ENCODE measurements around the gene HARS2. TPM values are rescaled to one million over a fixed set of nuclear protein-coding genes. Genes with fewer than 3 reads are reported as not detected.
"Not testable (repeated sequence)": the region's sequence is repeated elsewhere in the genome, so short reads cannot be mapped to it uniquely, and the experiment has no call there.

Gene HARS2
- 27.9 TPM for total RNA-seq
- long read RNA-seq, transcript HARS2-219 (14 exons, 2,292 nt), result minor isoform, 11 of 94 reads
- long read RNA-seq, transcript HARS2-206 (12 exons, 1,562 nt), result minor isoform, 5 of 94 reads
- long read RNA-seq, transcript HARS2-201 (13 exons, 2,510 nt), result major isoform, 58 of 94 reads
- long read RNA-seq, partial matches to known transcripts, result 5 of 94 reads
- long read RNA-seq, other reads (novel, unspliced or antisense), result 13 of 94 reads

GRCh38 chr5:140690941-140691924, at the start of gene HARS2, which contains the start of gene HARS1:
Gene HARS2 (plus strand): TSS chr5:140691455. CDS start chr5:140691649, 194 bp downstream.
Gene HARS1 (minus strand): TSS chr5:140691370. CDS start chr5:140691304, 66 bp downstream.
- intact Hi-C loops (cut with micrococcal nuclease), result no loop called here
- DNase-seq (peak; percentile 91), ATAC-seq (peak; percentile 98)

GRCh38 chr5:140641716-140642115, 49.5 kb upstream of the HARS2 start:
- intact Hi-C loops (cut with micrococcal nuclease), result no loop called here
- DNase-seq (no peak), ATAC-seq (no peak)

GRCh38 chr5:140642718-140643117, 48.5 kb upstream of the HARS2 start:
- no peak for ATAC-seq
- no peak for DNase-seq
- intact Hi-C loops (cut with micrococcal nuclease), result no loop called here

DNA sequence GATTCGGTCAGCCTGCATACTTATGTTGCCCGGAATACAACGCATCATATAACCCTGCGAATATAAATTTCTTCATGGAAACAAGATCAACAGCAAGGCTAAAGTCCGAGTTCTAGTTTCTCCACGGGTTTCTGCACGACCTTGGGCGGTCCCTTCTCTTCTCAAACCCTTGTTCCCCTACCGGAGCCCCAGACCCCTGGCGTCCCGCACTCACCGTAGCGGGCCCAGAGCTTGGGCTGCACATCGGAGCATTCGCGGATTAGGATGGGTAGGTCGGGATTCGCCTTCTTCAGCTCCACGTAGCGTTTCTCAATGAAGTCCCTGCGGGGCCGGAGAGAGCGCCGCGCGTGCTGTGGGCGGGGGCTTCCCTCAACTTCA, 44.2 kb upstream of the HARS2 start:
- intact Hi-C loops (cut with micrococcal nuclease), result no loop called here
- peak; percentile 30 for ATAC-seq
- DNase-seq, result no peak

DNA sequence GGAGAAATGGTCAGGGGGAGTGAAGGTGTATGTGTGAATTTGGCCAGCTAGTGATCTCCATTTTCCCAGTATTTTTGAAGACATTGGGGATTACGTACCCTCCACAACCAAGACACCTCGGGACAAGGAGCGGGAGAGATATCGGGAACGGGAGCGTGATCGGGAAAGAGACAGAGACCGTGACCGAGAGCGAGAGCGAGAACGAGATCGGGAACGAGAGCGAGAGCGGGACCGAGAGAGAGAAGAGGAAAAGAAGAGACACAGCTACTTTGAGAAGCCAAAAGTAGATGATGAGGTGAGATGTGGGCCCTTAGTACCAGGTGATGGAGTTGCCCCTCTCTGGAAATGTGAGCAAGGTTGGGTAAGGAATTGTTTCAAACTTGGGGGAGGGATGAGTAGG, 32.4 kb upstream of the HARS2 start:
- DNase-seq (no peak), ATAC-seq (no peak)
- intact Hi-C loops (cut with micrococcal nuclease), result no loop called here

DNA sequence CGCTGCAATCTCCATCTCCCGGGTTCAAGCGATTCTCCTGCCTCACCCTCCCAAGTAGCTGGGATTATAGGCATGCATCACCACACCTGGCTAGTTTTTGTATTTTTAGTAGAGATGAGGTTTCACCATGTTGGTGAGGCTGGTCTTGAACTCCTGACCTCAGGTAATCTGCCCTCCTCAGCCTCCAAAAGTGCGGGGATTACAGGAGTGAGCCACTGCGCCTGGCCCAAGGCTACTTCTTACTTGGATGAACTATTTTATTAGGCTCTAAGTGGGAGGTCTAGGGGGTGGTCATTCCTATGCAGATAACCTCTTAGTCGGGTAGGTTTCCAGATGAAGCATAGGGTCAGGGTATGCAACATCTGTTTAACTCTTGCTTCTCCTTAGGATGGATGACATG, 30.9 kb upstream of the HARS2 start:
- ATAC-seq; DNase-seq; intact Hi-C loops (cut with micrococcal nuclease): not testable (repeated sequence)

GRCh38 chr5:140664030-140664358, 27.3 kb upstream of the HARS2 start:
- peak; percentile 15 for ATAC-seq
- no peak for DNase-seq
- intact Hi-C loops (cut with micrococcal nuclease), result no loop called here

GRCh38 chr5:140664359-140665119, 26.7 kb upstream of the HARS2 start, which contains the start of gene WDR55:
Gene WDR55 (plus strand): TSS chr5:140664904. CDS start chr5:140664913, 9 bp downstream.
- intact Hi-C loops (cut with micrococcal nuclease), result no loop called here
- peak; percentile 99 for ATAC-seq
- peak; percentile 98 for DNase-seq

DNA sequence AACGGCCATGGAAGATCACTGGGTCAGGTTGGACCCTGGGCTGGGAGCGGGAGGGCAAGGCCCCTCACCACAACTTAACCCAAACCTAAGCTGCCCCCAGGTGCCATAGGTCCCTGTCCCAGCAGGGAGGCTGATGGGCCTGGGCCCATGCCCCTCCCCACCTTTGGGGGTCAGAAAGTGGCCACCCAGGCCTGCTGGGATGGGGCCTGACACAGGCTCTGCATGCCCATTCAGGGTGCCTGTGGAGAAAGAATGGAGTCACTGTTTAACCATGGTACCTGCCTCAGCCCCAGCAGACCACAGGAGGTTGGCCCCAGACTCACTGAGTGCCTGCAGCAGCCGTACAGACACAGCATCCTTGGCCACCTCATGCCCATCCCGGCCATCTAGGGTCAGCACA, 20.2 kb upstream of the HARS2 start:
- ATAC-seq; intact Hi-C loops (cut with micrococcal nuclease); DNase-seq: not testable (repeated sequence)

GRCh38 chr5:140671472-140672125, 19.7 kb upstream of the HARS2 start:
- no peak for ATAC-seq
- DNase-seq, result no peak
- intact Hi-C loops (cut with micrococcal nuclease), result no loop called here

- intact Hi-C loops (cut with micrococcal nuclease), result no loop called here
- peak; percentile 26 for ATAC-seq
- DNase-seq, result peak; percentile 42
Measured at GRCh38 chr5:140672455-140673186, 18.6 kb upstream of the HARS2 start.

DNA sequence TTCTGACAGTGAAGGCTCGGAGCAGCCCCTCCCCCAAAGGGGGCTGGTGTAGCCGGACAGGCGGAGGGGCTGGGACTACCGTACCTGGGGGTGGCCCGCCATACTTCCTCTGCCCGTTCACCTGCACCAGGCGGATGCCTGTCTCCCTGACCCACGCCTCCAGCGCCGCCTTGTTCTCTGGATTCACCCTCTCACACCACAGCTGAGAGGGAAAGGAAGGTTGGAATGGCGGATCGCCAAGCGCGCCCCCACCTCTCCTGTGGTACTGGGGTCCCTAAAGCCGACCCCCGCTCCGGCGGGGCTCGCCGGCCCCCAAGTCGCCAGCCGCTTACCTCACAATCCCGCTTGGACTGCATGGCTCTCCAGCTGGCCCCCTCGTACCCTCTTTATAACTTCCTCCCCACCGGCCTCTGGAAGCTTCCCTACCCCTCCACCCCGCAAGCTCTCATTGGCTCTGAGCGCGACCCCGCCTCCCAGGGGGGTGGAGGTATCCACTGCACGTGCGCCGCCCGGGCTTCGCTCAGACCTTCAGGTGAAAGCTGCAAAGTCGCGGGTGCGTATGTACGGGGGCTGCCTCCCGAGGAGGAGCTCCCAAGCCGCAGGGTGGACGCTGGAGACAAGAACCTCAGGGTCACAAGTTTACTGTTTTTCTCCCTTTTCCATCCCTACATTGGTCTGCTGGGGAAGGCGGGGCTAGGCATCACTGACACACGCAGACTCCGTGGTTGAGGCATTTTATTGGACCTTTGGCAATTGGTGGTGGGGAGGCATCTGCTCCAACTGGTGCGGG, 17.9 kb upstream of the HARS2 start, which contains the start of gene DND1:
TSS of gene DND1 (minus strand) at position 390 of the 790 bp plus-strand sequence. CDS start at position 356, 34 bp downstream.
- intact Hi-C loops (cut with micrococcal nuclease), result no loop called here
- peak; percentile 16 for ATAC-seq
- DNase-seq, result no peak

- DNase-seq, result no peak
- no peak for ATAC-seq
- intact Hi-C loops (cut with micrococcal nuclease), result no loop called here
Measured at GRCh38 chr5:140674211-140674610, 17.0 kb upstream of the HARS2 start.

GRCh38 chr5:140674629-140675028, 16.6 kb upstream of the HARS2 start:
- ATAC-seq (no peak), DNase-seq (no peak)
- intact Hi-C loops (cut with micrococcal nuclease), result no loop called here

DNA sequence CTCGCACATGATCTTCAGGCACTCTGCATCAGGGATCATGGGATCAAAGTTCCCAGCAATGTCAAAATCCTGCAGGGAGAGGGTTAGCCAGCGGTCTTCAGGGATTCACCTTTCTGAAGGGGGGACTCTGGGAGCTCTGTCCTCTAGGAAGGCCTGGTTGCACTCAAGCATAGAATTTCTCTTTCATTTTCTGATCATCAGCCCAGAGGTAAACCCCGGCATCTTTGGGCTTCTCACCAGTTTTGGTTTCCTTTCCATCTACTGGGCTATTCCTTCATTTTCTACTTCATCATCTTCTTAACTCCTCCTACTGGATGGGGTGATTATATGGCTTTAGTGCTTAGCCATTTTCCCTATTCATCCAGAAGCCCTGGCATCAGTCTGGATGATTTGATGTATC, 13.3 kb upstream of the HARS2 start:
- ATAC-seq (no peak), DNase-seq (no peak)
- intact Hi-C loops (cut with micrococcal nuclease), result no loop called here

GRCh38 chr5:140678993-140679392, 12.3 kb upstream of the HARS2 start:
- no peak for DNase-seq
- ATAC-seq, result no peak
- intact Hi-C loops (cut with micrococcal nuclease), result no loop called here

DNA sequence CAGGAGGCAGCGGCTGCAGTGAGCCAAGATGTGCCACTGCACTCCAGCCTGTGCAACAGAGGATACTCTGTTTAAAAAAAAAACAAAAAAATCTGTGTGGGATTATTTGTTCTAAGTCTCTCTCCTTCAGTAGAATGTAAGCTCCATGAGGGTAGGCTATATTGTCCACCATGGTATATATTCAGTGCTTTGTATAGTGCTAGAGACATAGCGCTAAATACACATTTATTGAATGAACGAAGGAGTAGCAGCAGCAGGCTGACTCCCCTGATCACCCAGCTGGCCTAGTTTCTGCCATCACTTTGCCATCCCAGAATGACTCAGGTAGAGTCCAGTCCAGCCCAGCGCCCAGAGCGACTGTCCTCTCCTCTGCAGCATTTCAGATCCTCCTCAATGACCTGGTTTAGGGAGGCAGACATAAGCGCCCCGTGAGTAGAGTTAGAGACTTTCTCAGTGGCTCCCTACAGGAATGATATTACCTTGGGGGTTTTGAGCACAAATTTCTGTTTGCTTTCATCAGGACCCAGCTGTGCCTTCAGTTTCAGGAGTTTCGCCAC, 801 bp upstream of the HARS2 start:
- ATAC-seq (no peak), DNase-seq (no peak)
- intact Hi-C loops (cut with micrococcal nuclease), result no loop called here

All from left ventricle myocardium superior (tissue), 1 donor.